ENCODE measurements around the gene SRGAP1. TPM values are rescaled to one million over a fixed set of nuclear protein-coding genes. Genes with fewer than 3 reads are reported as not detected.
"Not testable (repeated sequence)": the region's sequence is repeated elsewhere in the genome, so short reads cannot be mapped to it uniquely, and the experiment has no call there.

SRGAP1 gene
- total and polyA plus RNA-seq, 2 donors from 2014 or later, result 1.8 to 13.5 TPM

- no peak for FAIRE-seq
Observed at GRCh38 chr12:64160711-64161060, 316.2 kb downstream of the SRGAP1 start.

GRCh38 chr12:64166606-64167005 is 322.1 kb downstream of the SRGAP1 start:
- H3K4me3 ChIP-seq (ENCODE audit: low read length in 3 of 3); FAIRE-seq; intact Hi-C loops (cut with DNase I); H3K36me3 ChIP-seq (ENCODE audit: control insufficient read depth in 2 of 3, insufficient read depth in 3 of 3, low read length in 3 of 3); H3K9me3 ChIP-seq (ENCODE audit: control insufficient read depth in 2 of 3, insufficient read depth in 1 of 3, low read length in 3 of 3); DNase-seq; H3K27me3 ChIP-seq (ENCODE audit: control insufficient read depth, insufficient read depth, low read length); H3K4me1 ChIP-seq (ENCODE audit: control insufficient read depth in 2 of 3, insufficient read depth in 2 of 3, low read depth in 1 of 3, low read length in 3 of 3); H3K9ac ChIP-seq (ENCODE audit: low read length in 3 of 3); H3K27ac ChIP-seq (ENCODE audit: low read depth in 2 of 2, low read length in 2 of 2): not testable (repeated sequence)

More at GRCh38 chr12:64160711-64161060, 316.2 kb downstream of the SRGAP1 start:
- H3K27ac ChIP-seq (ENCODE audit: low read depth in 2 of 2, low read length in 2 of 2), result no peak overlapping the region
- intact Hi-C loops (cut with DNase I), result no loop called here
- DNase-seq, result no peak
- H3K27me3 ChIP-seq (ENCODE audit: control insufficient read depth, insufficient read depth, low read length), result no peaks in the 10 kb centered on the region
- no peaks in the 10 kb centered on the region for H3K36me3 ChIP-seq (ENCODE audit: control insufficient read depth in 2 of 3, insufficient read depth in 3 of 3, low read length in 3 of 3)
- no peaks in the 10 kb centered on the region for H3K4me1 ChIP-seq (ENCODE audit: control insufficient read depth in 2 of 3, insufficient read depth in 2 of 3, low read depth in 1 of 3, low read length in 3 of 3)
- no peak overlapping the region for H3K9ac ChIP-seq (ENCODE audit: low read length in 3 of 3)
- no peaks in the 10 kb centered on the region for H3K9me3 ChIP-seq (ENCODE audit: control insufficient read depth in 2 of 3, insufficient read depth in 1 of 3, low read length in 3 of 3)
- no peak for TF ChIP-seq CTCF (IDR thresholded peaks at IDR 0.05; ENCODE audit: borderline replicate concordance, extremely low read depth, insufficient read depth)
- H3K4me3 ChIP-seq (ENCODE audit: low read length in 3 of 3), result no peak overlapping the region

GRCh38 chr12:64167041-64167440 is 322.5 kb downstream of the SRGAP1 start:
- H3K4me1 ChIP-seq (ENCODE audit: control insufficient read depth in 2 of 3, insufficient read depth in 2 of 3, low read depth in 1 of 3, low read length in 3 of 3); H3K4me3 ChIP-seq (ENCODE audit: low read length in 3 of 3); H3K9me3 ChIP-seq (ENCODE audit: control insufficient read depth in 2 of 3, insufficient read depth in 1 of 3, low read length in 3 of 3); FAIRE-seq; H3K36me3 ChIP-seq (ENCODE audit: control insufficient read depth in 2 of 3, insufficient read depth in 3 of 3, low read length in 3 of 3); intact Hi-C loops (cut with DNase I); H3K27ac ChIP-seq (ENCODE audit: low read depth in 2 of 2, low read length in 2 of 2); H3K9ac ChIP-seq (ENCODE audit: low read length in 3 of 3); DNase-seq; H3K27me3 ChIP-seq (ENCODE audit: control insufficient read depth, insufficient read depth, low read length): not testable (repeated sequence)

- Histone ChIP-seq H3K9me3 (ENCODE audit: control insufficient read depth in 2 of 3, insufficient read depth in 1 of 3, low read length in 3 of 3) (no peaks in the 10 kb centered on the region), H3K9ac (ENCODE audit: low read length in 3 of 3) (no peak overlapping the region), H3K4me1 (ENCODE audit: control insufficient read depth in 2 of 3, insufficient read depth in 2 of 3, low read depth in 1 of 3, low read length in 3 of 3) (no peaks in the 10 kb centered on the region), H3K4me3 (ENCODE audit: low read length in 3 of 3) (no peak overlapping the region), H3K27me3 (ENCODE audit: control insufficient read depth, insufficient read depth, low read length) (no peaks in the 10 kb centered on the region), H3K36me3 (ENCODE audit: control insufficient read depth in 2 of 3, insufficient read depth in 3 of 3, low read length in 3 of 3) (no peaks in the 10 kb centered on the region), H3K27ac (ENCODE audit: low read depth in 2 of 2, low read length in 2 of 2) (no peak overlapping the region)
- FAIRE-seq, result no peak
- DNase-seq, result no peak
- no peak for TF ChIP-seq CTCF (IDR thresholded peaks at IDR 0.05; ENCODE audit: borderline replicate concordance, extremely low read depth, insufficient read depth)
- intact Hi-C loops (cut with DNase I), result no loop called here
Observed at GRCh38 chr12:64170024-64170423, 325.5 kb downstream of the SRGAP1 start.

GRCh38 chr12:64170730-64171129 is 326.2 kb downstream of the SRGAP1 start:
- intact Hi-C loops (cut with DNase I), result no loop called here

More at GRCh38 chr12:64170730-64171129, 326.2 kb downstream of the SRGAP1 start:
- H3K9ac ChIP-seq (ENCODE audit: low read length in 3 of 3), result no peak overlapping the region
- H3K27me3 ChIP-seq (ENCODE audit: control insufficient read depth, insufficient read depth, low read length), result no peaks in the 10 kb centered on the region
- no peak overlapping the region for H3K4me3 ChIP-seq (ENCODE audit: low read length in 3 of 3)
- FAIRE-seq, result no peak
- no peaks in the 10 kb centered on the region for H3K9me3 ChIP-seq (ENCODE audit: control insufficient read depth in 2 of 3, insufficient read depth in 1 of 3, low read length in 3 of 3)
- H3K27ac ChIP-seq (ENCODE audit: low read depth in 2 of 2, low read length in 2 of 2), result no peak overlapping the region
- H3K4me1 ChIP-seq (ENCODE audit: control insufficient read depth in 2 of 3, insufficient read depth in 2 of 3, low read depth in 1 of 3, low read length in 3 of 3), result no peaks in the 10 kb centered on the region
- no peak for DNase-seq
- no peak for TF ChIP-seq CTCF (IDR thresholded peaks at IDR 0.05; ENCODE audit: borderline replicate concordance, extremely low read depth, insufficient read depth)
- no peaks in the 10 kb centered on the region for H3K36me3 ChIP-seq (ENCODE audit: control insufficient read depth in 2 of 3, insufficient read depth in 3 of 3, low read length in 3 of 3)

Measured in kidney (tissue), 14 donors.